Parathyroid adenoma (tissue), 2 donors: ENCODE measurements around the gene MX1.

Source experiments
- H2AFZ ChIP-seq: fragments of 300-600 bp; sonication (generic); one replicate; pipeline ENCODE4 v1.7.0; 2017; ENCODE audit warnings: antibody characterized with exemption, mild to moderate bottlenecking
- H3K27ac ChIP-seq: fragments of 300-600 bp; sonication (generic); one replicate; pipeline ENCODE4 v1.7.0; 2017
- H3K27me3 ChIP-seq: fragments of 300-600 bp; sonication (generic); one replicate; pipeline ENCODE4 v1.7.0; 2017; ENCODE audit warnings: low read length; ENCODE audit not compliant: control insufficient read depth, insufficient read depth
- H3K36me3 ChIP-seq: fragments of 300-600 bp; sonication (generic); one replicate; pipeline ENCODE4 v1.7.0; 2017; ENCODE audit warnings: low read length; ENCODE audit not compliant: control insufficient read depth, insufficient read depth
- H3K4me1 ChIP-seq: fragments of 300-600 bp; sonication (generic); one replicate; pipeline ENCODE4 v1.7.0; 2017; ENCODE audit warnings: control low read depth
- H3K4me2 ChIP-seq: fragments of 300-600 bp; sonication (generic); one replicate; pipeline ENCODE4 v1.7.0; 2017; ENCODE audit warnings: low read length
- H3K4me3 ChIP-seq: fragments of 300-600 bp; sonication (generic); one replicate; pipeline ENCODE4 v1.7.0; 2017; ENCODE audit warnings: low read depth, low read length
- H3K79me2 ChIP-seq: fragments of 300-600 bp; sonication (generic); one replicate; pipeline ENCODE4 v1.7.0; 2017; ENCODE audit warnings: control low read depth
- H3K9ac ChIP-seq: fragments of 300-600 bp; sonication (generic); one replicate; pipeline ENCODE4 v1.7.0; 2017; ENCODE audit warnings: mild to moderate bottlenecking
- H3K9me3 ChIP-seq: fragments of 300-600 bp; sonication (generic); one replicate; pipeline ENCODE4 v1.7.0; 2017; ENCODE audit warnings: low read length; ENCODE audit not compliant: control insufficient read depth
- CTCF ChIP-seq: fragments of 300-600 bp; sonication (generic); IDR thresholded peaks from one replicate; pipeline ENCODE4 v1.7.0; 2017; ENCODE audit warnings: antibody characterized with exemption, mild to moderate bottlenecking
- donor health status: primary hyperparathyroidism.

MX1 gene

GRCh38 chr21:41393876-41394465 is 32.1 kb upstream of the MX1 start:
- no peak for TF ChIP-seq CTCF
- H3K27me3 ChIP-seq = no peaks in the 10 kb centered on the region
- H3K79me2 ChIP-seq = no peaks in the 10 kb centered on the region
- no peak overlapping the region for H2AFZ ChIP-seq
- no peak overlapping the region for H3K27ac ChIP-seq
- H3K36me3 ChIP-seq = no peaks in the 10 kb centered on the region
- H3K4me3 ChIP-seq = no peak overlapping the region
- no peak overlapping the region for H3K9ac ChIP-seq
- H3K4me2 ChIP-seq = no peak overlapping the region
- no peaks in the 10 kb centered on the region for H3K4me1 ChIP-seq
- no peaks in the 10 kb centered on the region for H3K9me3 ChIP-seq

- Histone ChIP-seq H3K9ac (no peak overlapping the region), H3K4me3 (no peak overlapping the region), H2AFZ (no peak overlapping the region), H3K79me2 (no peaks in the 10 kb centered on the region), H3K4me2 (no peak overlapping the region), H3K27ac (no peak overlapping the region), H3K27me3 (no peaks in the 10 kb centered on the region), H3K36me3 (no peaks in the 10 kb centered on the region), H3K9me3 (no peaks in the 10 kb centered on the region), H3K4me1 (no peaks in the 10 kb centered on the region)
- TF ChIP-seq CTCF = no peak
These were observed 29.4 kb upstream of the MX1 start for GRCh38 chr21:41396558-41397075.

- H3K9me3 ChIP-seq = no peaks in the 10 kb centered on the region
- H3K9ac ChIP-seq = no peak overlapping the region
- no peaks in the 10 kb centered on the region for H3K4me1 ChIP-seq
- H3K36me3 ChIP-seq = no peaks in the 10 kb centered on the region
- no peak for TF ChIP-seq CTCF
- H2AFZ ChIP-seq = no peak overlapping the region
- no peak overlapping the region for H3K4me2 ChIP-seq
- no peaks in the 10 kb centered on the region for H3K27me3 ChIP-seq
- H3K4me3 ChIP-seq = no peak overlapping the region
- no peaks in the 10 kb centered on the region for H3K79me2 ChIP-seq
- no peak overlapping the region for H3K27ac ChIP-seq
These were observed 28.6 kb upstream of the MX1 start for GRCh38 chr21:41397471-41397891.

GRCh38 chr21:41398251-41398650 is 27.8 kb upstream of the MX1 start:
- Histone ChIP-seq H3K27me3 (no peaks in the 10 kb centered on the region), H3K4me2 (no peak overlapping the region), H3K9ac (no peak overlapping the region), H3K4me3 (no peak overlapping the region), H3K4me1 (no peaks in the 10 kb centered on the region), H3K9me3 (no peaks in the 10 kb centered on the region), H3K27ac (no peak overlapping the region), H2AFZ (no peak overlapping the region), H3K36me3 (no peaks in the 10 kb centered on the region), H3K79me2 (no peaks in the 10 kb centered on the region)
- TF ChIP-seq CTCF = no peak

GRCh38 chr21:41398831-41399230 is 27.2 kb upstream of the MX1 start:
- no peaks in the 10 kb centered on the region for H3K27me3 ChIP-seq
- H3K9ac ChIP-seq = no peak overlapping the region
- no peaks in the 10 kb centered on the region for H3K79me2 ChIP-seq
- no peak overlapping the region for H3K4me3 ChIP-seq
- no peak for TF ChIP-seq CTCF
- no peak overlapping the region for H2AFZ ChIP-seq
- H3K36me3 ChIP-seq = no peaks in the 10 kb centered on the region
- H3K9me3 ChIP-seq = no peaks in the 10 kb centered on the region
- no peaks in the 10 kb centered on the region for H3K4me1 ChIP-seq
- no peak overlapping the region for H3K4me2 ChIP-seq
- no peak overlapping the region for H3K27ac ChIP-seq
